ENCODE results near the gene RIOX2. TPM values are rescaled to one million over a fixed set of nuclear protein-coding genes. Genes with fewer than 3 reads are reported as not detected.

RIOX2 gene
- total and polyA plus RNA-seq, 2 of the 13 experiments (the other 11 are each of a cell fraction or from before 2014, with no cell fraction given), result 19.9 to 43.3 TPM

- TF ChIP-seq, protein P1, sequence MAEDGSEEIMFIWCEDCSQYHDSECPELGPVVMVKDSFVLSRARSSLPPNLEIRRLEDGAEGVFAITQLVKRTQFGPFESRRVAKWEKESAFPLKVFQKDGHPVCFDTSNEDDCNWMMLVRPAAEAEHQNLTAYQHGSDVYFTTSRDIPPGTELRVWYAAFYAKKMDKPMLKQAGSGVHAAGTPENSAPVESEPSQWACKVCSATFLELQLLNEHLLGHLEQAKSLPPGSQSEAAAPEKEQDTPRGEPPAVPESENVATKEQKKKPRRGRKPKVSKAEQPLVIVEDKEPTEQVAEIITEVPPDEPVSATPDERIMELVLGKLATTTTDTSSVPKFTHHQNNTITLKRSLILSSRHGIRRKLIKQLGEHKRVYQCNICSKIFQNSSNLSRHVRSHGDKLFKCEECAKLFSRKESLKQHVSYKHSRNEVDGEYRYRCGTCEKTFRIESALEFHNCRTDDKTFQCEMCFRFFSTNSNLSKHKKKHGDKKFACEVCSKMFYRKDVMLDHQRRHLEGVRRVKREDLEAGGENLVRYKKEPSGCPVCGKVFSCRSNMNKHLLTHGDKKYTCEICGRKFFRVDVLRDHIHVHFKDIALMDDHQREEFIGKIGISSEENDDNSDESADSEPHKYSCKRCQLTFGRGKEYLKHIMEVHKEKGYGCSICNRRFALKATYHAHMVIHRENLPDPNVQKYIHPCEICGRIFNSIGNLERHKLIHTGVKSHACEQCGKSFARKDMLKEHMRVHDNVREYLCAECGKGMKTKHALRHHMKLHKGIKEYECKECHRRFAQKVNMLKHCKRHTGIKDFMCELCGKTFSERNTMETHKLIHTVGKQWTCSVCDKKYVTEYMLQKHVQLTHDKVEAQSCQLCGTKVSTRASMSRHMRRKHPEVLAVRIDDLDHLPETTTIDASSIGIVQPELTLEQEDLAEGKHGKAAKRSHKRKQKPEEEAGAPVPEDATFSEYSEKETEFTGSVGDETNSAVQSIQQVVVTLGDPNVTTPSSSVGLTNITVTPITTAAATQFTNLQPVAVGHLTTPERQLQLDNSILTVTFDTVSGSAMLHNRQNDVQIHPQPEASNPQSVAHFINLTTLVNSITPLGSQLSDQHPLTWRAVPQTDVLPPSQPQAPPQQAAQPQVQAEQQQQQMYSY (CRISPR knock-in tag; IDR thresholded peaks at IDR 0.05), result 0 out of 2 replicates have a peak, but pooled peaks have one; percentile 39
- TF ChIP-seq NFIC (IDR thresholded peaks at IDR 0.05; ENCODE audit: low read length) (no peak), ZBTB20 (CRISPR knock-in tag; IDR thresholded peaks at IDR 0.05; ENCODE audit: borderline replicate concordance, low read depth) (peak; percentile 67; the same call in 1 of the 2 replicates), ZNF292 (CRISPR knock-in tag; IDR thresholded peaks at IDR 0.05; ENCODE audit: borderline replicate concordance, low read depth) (peak; percentile 92), SNAI1 (CRISPR knock-in tag; IDR thresholded peaks at IDR 0.05; ENCODE audit: borderline replicate concordance) (peak; percentile 84; the same call in 1 of the 2 replicates), SIN3A (IDR thresholded peaks at IDR 0.05; ENCODE audit: borderline replicate concordance, low read depth, low read length) (peak; percentile 30; the same call in 1 of the 2 replicates), HNRNPK (IDR thresholded peaks at IDR 0.05; ENCODE audit: low read depth, low read length, poor library complexity, severe bottlenecking) (no peak), ZNF263 (CRISPR knock-in tag; IDR thresholded peaks at IDR 0.05) (peak; percentile 42; the same call in 1 of the 2 replicates), RELA (CRISPR knock-in tag; IDR thresholded peaks at IDR 0.05) (no peak), ZMYM3 (CRISPR knock-in tag; IDR thresholded peaks at IDR 0.05) (peak; percentile 42; the same call in 1 of the 2 replicates), GPN1 (CRISPR knock-in tag; IDR thresholded peaks at IDR 0.05; ENCODE audit: borderline replicate concordance) (no peak), SPEN (CRISPR knock-in tag; IDR thresholded peaks at IDR 0.05; ENCODE audit: low read depth) (peak; percentile 34; the same call in 1 of the 2 replicates), TAF15 (IDR thresholded peaks at IDR 0.05; ENCODE audit: low read depth, low read length, poor library complexity, severe bottlenecking) (peak; percentile 63), ZNF280D (CRISPR knock-in tag; IDR thresholded peaks at IDR 0.05) (peak; percentile 56; the same call in 1 of the 2 replicates), ZFY (CRISPR knock-in tag; IDR thresholded peaks at IDR 0.05) (peak; percentile 90), ISL2 (CRISPR knock-in tag; IDR thresholded peaks at IDR 0.05) (0 out of 2 replicates have a peak, but pooled peaks have one; percentile 6), ZNF276 (CRISPR knock-in tag; IDR thresholded peaks at IDR 0.05; ENCODE audit: low read depth) (no peak), YEATS2 (CRISPR knock-in tag; IDR thresholded peaks at IDR 0.05; ENCODE audit: borderline replicate concordance) (peak; percentile 53; the same call in 1 of the 2 replicates), ZNF589 (CRISPR knock-in tag; conservative IDR thresholded peaks at IDR 0.05) (0 out of 2 replicates have a peak, but pooled peaks have one; percentile 70), SP4 (CRISPR knock-in tag; IDR thresholded peaks at IDR 0.05) (no peak)
Measured at GRCh38 chr3:97971679-97972567, at the start of gene RIOX2 (continued).

Measured in HepG2 (cell line).